Neural crest cell (in vitro differentiated cells): ENCODE measurements around the gene ARMH2. TPM values are rescaled to one million over a fixed set of nuclear protein-coding genes. Genes with fewer than 3 reads are reported as not detected.

ENCODE experiments used
- DNase-seq: peaks from one replicate; pipeline ENCODE4 v3.0.0; 2021; ENCODE audit warnings: low read depth, mixed read lengths, low spot score
- H3K27ac Mint-ChIP-seq: one replicate; pipeline ENCODE4 v1.8.0; 2021; ENCODE audit warnings: mild to moderate bottlenecking, mixed read lengths; ENCODE audit not compliant: unreplicated experiment
- H3K27me3 Mint-ChIP-seq: 2 replicates; pipeline ENCODE4 v1.8.0; 2021; ENCODE audit warnings: low read depth, mild to moderate bottlenecking, mixed read lengths
- H3K36me3 Mint-ChIP-seq: 2 replicates; pipeline ENCODE4 v1.8.0; 2021; ENCODE audit warnings: low read depth, mild to moderate bottlenecking, mixed read lengths
- H3K4me1 Mint-ChIP-seq: 2 replicates; pipeline ENCODE4 v1.8.0; 2021; ENCODE audit warnings: mixed read lengths
- H3K4me3 Mint-ChIP-seq: one replicate; pipeline ENCODE4 v1.8.0; 2021; ENCODE audit warnings: mild to moderate bottlenecking, mixed read lengths
- H3K9me3 Mint-ChIP-seq: 2 replicates; pipeline ENCODE4 v1.8.0; 2021; ENCODE audit warnings: mixed read lengths
- total RNA-seq: library from RNA; stranded (reverse); gene quantifications from 2 replicates; pipeline ENCODE4 v1.2.1, GENCODE V29; 2021
- TF ChIP-seq, protein P1 (sequence below): fragments of 200-600 bp; sonication (generic); conservative IDR thresholded peaks from 2 replicates; pipeline ENCODE4 v1.5.0; 2021; ENCODE audit warnings: antibody characterized with exemption, mild to moderate bottlenecking

ARMH2 gene
- total RNA-seq, 1 donor from 2014 or later, result not detected

DNA sequence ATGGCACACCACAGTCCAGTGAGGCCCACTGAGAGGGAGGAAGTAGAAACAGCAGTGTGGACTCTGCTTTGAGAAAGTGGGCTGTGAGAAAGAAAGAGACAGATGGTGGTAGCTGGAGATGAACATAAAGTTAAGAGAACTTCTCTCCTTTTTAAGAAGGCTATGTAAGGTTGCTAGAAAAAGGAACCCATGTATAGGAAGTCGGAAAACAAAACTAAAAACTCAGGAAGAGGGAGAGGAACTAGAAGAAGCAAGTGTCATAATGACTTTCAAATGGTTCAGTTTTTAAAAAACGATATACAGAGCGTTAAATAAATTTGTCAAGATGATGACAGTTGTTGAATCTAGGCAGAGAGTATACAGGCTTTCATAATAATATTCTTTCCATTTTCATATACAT is 49.4 kb downstream of the ARMH2 start:
- H3K4me3 Mint-ChIP-seq, result no peak overlapping the region
- DNase-seq, result no peak
- H3K27me3 Mint-ChIP-seq, result peaks cover 3% of the 10 kb centered on the region
- no peaks in the 10 kb centered on the region for H3K36me3 Mint-ChIP-seq
- H3K27ac Mint-ChIP-seq, result no peak overlapping the region
- no peaks in the 10 kb centered on the region for H3K9me3 Mint-ChIP-seq
- TF ChIP-seq, protein P1, sequence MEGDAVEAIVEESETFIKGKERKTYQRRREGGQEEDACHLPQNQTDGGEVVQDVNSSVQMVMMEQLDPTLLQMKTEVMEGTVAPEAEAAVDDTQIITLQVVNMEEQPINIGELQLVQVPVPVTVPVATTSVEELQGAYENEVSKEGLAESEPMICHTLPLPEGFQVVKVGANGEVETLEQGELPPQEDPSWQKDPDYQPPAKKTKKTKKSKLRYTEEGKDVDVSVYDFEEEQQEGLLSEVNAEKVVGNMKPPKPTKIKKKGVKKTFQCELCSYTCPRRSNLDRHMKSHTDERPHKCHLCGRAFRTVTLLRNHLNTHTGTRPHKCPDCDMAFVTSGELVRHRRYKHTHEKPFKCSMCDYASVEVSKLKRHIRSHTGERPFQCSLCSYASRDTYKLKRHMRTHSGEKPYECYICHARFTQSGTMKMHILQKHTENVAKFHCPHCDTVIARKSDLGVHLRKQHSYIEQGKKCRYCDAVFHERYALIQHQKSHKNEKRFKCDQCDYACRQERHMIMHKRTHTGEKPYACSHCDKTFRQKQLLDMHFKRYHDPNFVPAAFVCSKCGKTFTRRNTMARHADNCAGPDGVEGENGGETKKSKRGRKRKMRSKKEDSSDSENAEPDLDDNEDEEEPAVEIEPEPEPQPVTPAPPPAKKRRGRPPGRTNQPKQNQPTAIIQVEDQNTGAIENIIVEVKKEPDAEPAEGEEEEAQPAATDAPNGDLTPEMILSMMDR, result no peak
- no peaks in the 10 kb centered on the region for H3K4me1 Mint-ChIP-seq

Other genes with a start within 250 kb of the ARMH2 start
- 0.39 and 0.42 TPM in 2 replicates for gene KIAA0319, start 152.7 kb downstream of the ARMH2 start, total RNA-seq
- gene TDP2, start 132.0 kb downstream of the ARMH2 start, total RNA-seq, result 44.6 and 44.9 TPM in 2 replicates
- gene ACOT13, start 131.8 kb downstream of the ARMH2 start, total RNA-seq, result 27.4 and 30.3 TPM in 2 replicates
- 85.0 and 85.3 TPM in 2 replicates for gene C6orf62, start 79.8 kb downstream of the ARMH2 start, total RNA-seq
- gene GMNN, start 24.0 kb downstream of the ARMH2 start, total RNA-seq, result 112 and 118 TPM in 2 replicates
- gene RIPOR2, start 137.0 kb upstream of the ARMH2 start, total RNA-seq, result 2.9 and 3.5 TPM in 2 replicates